Mammary epithelial cell (primary cell): ENCODE data around the gene PCDHGA6.
A peak's percentile ranks its signal among the peaks of the same experiment; 100 is the strongest.

Experiments
- CTCF ChIP-seq, 2 donors: IDR thresholded peaks in 1 of 2; conservative IDR thresholded peaks in 1 of 2; 2 replicates each; pipeline ENCODE4 v1.5.1; 2011 to 2012; ENCODE audit warnings: inconsistent platforms in 2 of 2, low read length in 2 of 2, mild to moderate bottlenecking in 2 of 2, control low read depth in 1 of 2, low read depth in 1 of 2; ENCODE audit not compliant: insufficient read depth in 1 of 2; ENCODE audit errors: extremely low read depth in 1 of 2
- EZH2 ChIP-seq: IDR thresholded peaks from 2 replicates; pipeline ENCODE4 v1.6.1; 2012; ENCODE audit warnings: low read length, inconsistent platforms, borderline replicate concordance

DNA sequence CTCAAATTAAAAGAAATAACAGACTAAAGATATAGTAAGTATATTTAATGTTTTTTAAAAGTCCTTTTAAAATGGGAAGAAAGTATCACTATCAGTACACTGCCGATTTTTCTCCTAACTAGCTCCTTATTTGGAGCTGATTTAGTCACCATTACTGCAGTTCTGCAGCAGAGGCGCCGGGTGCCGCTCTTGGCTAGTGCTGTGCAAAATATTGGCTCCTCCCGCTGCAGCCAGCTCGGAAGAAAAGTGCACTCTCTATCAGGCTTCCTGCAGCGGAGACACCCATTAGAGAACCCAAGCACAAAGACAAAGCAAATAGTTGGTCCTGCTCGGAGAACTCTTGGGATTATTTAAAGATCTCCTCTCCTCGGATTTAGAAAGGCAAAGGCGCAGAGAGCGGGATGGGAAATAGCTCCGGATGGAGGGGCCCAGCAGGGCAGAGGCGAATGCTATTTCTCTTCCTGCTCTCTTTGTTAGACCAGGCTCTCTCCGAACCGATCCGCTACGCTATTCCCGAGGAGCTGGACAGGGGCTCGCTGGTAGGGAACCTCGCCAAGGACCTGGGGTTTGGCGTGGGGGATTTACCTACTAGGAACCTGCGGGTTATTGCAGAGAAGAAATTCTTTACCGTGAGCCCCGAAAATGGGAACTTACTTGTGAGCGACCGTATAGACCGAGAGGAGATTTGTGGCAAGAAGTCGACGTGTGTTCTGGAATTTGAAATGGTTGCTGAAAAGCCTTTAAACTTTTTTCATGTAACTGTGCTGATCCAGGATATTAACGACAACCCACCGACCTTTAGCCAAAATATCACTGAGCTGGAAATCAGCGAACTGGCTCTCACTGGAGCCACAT, 3.5 kb upstream of the PCDHGA6 start, which contains the start of gene PCDHGB3:
- peak; percentile 28 to 40 for TF ChIP-seq CTCF (conservative IDR thresholded peaks at IDR 0.05 in 1 of 2, IDR thresholded peaks at IDR 0.05 in 1 of 2; ENCODE audit: extremely low read depth in 1 of 2, insufficient read depth in 1 of 2, low read depth in 1 of 2, low read length in 2 of 2)
- no peak for TF ChIP-seq EZH2
